ENCODE results near the gene CCNL1. TPM values are rescaled to one million over a fixed set of nuclear protein-coding genes. Genes with fewer than 3 reads are reported as not detected.

CCNL1 gene
- total and polyA plus RNA-seq, 2 of the 4 experiments (the other 2 are of a cell fraction): 60.9 to 83.3 TPM

- Histone ChIP-seq H2AFZ (replicated peaks; ENCODE audit: low read length, poor library complexity) (no peak overlapping the region), H4K5ac (ENCODE audit: low read depth, low read length) (no peak overlapping the region), H3K14ac (replicated peaks; ENCODE audit: low read depth, low read length) (no peak overlapping the region), H3K4me2 (ENCODE audit: low read depth, low read length) (no peak overlapping the region), H2BK5ac (ENCODE audit: low read depth, low read length, poor library complexity, severe bottlenecking) (no peak overlapping the region), H2BK15ac (ENCODE audit: low read depth, low read length) (no peak overlapping the region), H3K9ac (ENCODE audit: low read depth, low read length) (no peak overlapping the region), H3K4me3 (ENCODE audit: insufficient read depth, low read depth, low read length) (no peak overlapping the region), H3K56ac (ENCODE audit: extremely low read depth, insufficient read depth, low read length) (no peak overlapping the region), H4K8ac (ENCODE audit: low read depth in 2 of 2, low read length in 2 of 2) (no peak overlapping the region), H4K91ac (ENCODE audit: insufficient read depth, low read depth, low read length) (no peak overlapping the region), H2BK120ac (ENCODE audit: low read depth, low read length) (no peak overlapping the region), H4K20me1 (ENCODE audit: insufficient read depth, low read length) (peaks cover 82% of the 10 kb centered on the region), H3K4ac (ENCODE audit: low read depth, low read length) (no peak overlapping the region), H3K23ac (ENCODE audit: low read depth, low read length) (no peak overlapping the region), H3K79me1 (ENCODE audit: low read depth in 1 of 2, low read length in 2 of 2) (peaks cover 20 to 47% of the 10 kb centered on the region in 2 experiments), H3K27me3 (ENCODE audit: control insufficient read depth, insufficient read depth, low read length) (no peaks in the 10 kb centered on the region), H3K9me3 (ENCODE audit: control insufficient read depth, insufficient read depth, low read length) (no peaks in the 10 kb centered on the region), H3K9me1 (ENCODE audit: insufficient read depth, low read length) (peaks cover 3% of the 10 kb centered on the region), H3K4me1 (ENCODE audit: control insufficient read depth, insufficient read depth, low read length) (peaks cover 6% of the 10 kb centered on the region), H2BK20ac (ENCODE audit: low read depth, low read length) (no peak overlapping the region), H3K36me3 (ENCODE audit: control insufficient read depth, insufficient read depth, low read length) (peaks cover 55% of the 10 kb centered on the region), H2AK9ac (replicated peaks; ENCODE audit: low read depth, low read length, poor library complexity) (no peak overlapping the region), H3K27ac (ENCODE audit: insufficient read depth, low read length) (no peak overlapping the region), H2AK5ac (ENCODE audit: low read depth, low read length) (no peak overlapping the region), H3K18ac (ENCODE audit: low read depth, low read length) (no peak overlapping the region)
- POLR2A ChIA-PET (ENCODE audit: unreplicated experiment): interaction anchor here (0.6 kb wide), 1 partner anchor 64 kb away, joined by 3 read pairs; no protein-coding TSS in a partner anchor
- CTCF ChIA-PET: no interaction called here
- intact Hi-C loops (cut with micrococcal nuclease): no loop called here
- ATAC-seq (ENCODE audit: low read depth) (no peak), DNase-seq (no peak)
- in situ Hi-C loops (cut with MboI; ENCODE audit: low sequenced_read_pairs): loop anchor here (25.0 kb wide), 1 partner anchor 1559 kb away; no protein-coding TSS in a partner anchor
- BruUV-seq (replicated peaks): no TSS peak
- WGBS, 2 experiments (ENCODE audit: extremely low coverage in 2 of 2, insufficient read length in 1 of 2): no CpG with 5 or more reads among the region's 1 CpG
- dilution Hi-C loops (cut with HindIII; ENCODE audit: low sequenced_read_pairs, unreplicated experiment): no loop called here
- TF ChIP-seq RFX5 (IDR thresholded peaks at IDR 0.05; ENCODE audit: low read depth, low read length): no peak
- no peak for TF ChIP-seq MAFK (IDR thresholded peaks at IDR 0.05; ENCODE audit: low read depth, low read length)
- no peak for TF ChIP-seq MAZ (IDR thresholded peaks at IDR 0.05; ENCODE audit: borderline replicate concordance, low read depth, low read length)
- no peak for TF ChIP-seq BHLHE40 (IDR thresholded peaks at IDR 0.05; ENCODE audit: low read depth, low read length)
- no peak for TF ChIP-seq NFE2L2 (IDR thresholded peaks at IDR 0.05; ENCODE audit: low read depth, low read length)
- no peak for TF ChIP-seq MXI1 (IDR thresholded peaks at IDR 0.05; ENCODE audit: borderline replicate concordance, low read depth, low read length)
- TF ChIP-seq FOS (IDR thresholded peaks at IDR 0.05; ENCODE audit: low read depth, low read length): no peak
- TF ChIP-seq, protein P1, sequence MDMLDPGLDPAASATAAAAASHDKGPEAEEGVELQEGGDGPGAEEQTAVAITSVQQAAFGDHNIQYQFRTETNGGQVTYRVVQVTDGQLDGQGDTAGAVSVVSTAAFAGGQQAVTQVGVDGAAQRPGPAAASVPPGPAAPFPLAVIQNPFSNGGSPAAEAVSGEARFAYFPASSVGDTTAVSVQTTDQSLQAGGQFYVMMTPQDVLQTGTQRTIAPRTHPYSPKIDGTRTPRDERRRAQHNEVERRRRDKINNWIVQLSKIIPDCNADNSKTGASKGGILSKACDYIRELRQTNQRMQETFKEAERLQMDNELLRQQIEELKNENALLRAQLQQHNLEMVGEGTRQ (IDR thresholded peaks at IDR 0.05; ENCODE audit: low read depth, low read length): no peak
- TF ChIP-seq RCOR1 (IDR thresholded peaks at IDR 0.05; ENCODE audit: insufficient replicate concordance, low read length): no peak
- no peak for TF ChIP-seq SMC3 (IDR thresholded peaks at IDR 0.05; ENCODE audit: low read depth, low read length)
- no peak for TF ChIP-seq CEBPB (IDR thresholded peaks at IDR 0.05; ENCODE audit: low read depth, low read length)
- no peak for TF ChIP-seq POLR2A (IDR thresholded peaks at IDR 0.05; ENCODE audit: low read depth, low read length)
- TF ChIP-seq, protein P2, sequence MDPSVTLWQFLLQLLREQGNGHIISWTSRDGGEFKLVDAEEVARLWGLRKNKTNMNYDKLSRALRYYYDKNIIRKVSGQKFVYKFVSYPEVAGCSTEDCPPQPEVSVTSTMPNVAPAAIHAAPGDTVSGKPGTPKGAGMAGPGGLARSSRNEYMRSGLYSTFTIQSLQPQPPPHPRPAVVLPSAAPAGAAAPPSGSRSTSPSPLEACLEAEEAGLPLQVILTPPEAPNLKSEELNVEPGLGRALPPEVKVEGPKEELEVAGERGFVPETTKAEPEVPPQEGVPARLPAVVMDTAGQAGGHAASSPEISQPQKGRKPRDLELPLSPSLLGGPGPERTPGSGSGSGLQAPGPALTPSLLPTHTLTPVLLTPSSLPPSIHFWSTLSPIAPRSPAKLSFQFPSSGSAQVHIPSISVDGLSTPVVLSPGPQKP (IDR thresholded peaks at IDR 0.05; ENCODE audit: borderline replicate concordance, low read depth, low read length): no peak
- TF ChIP-seq, protein P3, sequence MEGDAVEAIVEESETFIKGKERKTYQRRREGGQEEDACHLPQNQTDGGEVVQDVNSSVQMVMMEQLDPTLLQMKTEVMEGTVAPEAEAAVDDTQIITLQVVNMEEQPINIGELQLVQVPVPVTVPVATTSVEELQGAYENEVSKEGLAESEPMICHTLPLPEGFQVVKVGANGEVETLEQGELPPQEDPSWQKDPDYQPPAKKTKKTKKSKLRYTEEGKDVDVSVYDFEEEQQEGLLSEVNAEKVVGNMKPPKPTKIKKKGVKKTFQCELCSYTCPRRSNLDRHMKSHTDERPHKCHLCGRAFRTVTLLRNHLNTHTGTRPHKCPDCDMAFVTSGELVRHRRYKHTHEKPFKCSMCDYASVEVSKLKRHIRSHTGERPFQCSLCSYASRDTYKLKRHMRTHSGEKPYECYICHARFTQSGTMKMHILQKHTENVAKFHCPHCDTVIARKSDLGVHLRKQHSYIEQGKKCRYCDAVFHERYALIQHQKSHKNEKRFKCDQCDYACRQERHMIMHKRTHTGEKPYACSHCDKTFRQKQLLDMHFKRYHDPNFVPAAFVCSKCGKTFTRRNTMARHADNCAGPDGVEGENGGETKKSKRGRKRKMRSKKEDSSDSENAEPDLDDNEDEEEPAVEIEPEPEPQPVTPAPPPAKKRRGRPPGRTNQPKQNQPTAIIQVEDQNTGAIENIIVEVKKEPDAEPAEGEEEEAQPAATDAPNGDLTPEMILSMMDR (conservative IDR thresholded peaks at IDR 0.05; ENCODE audit: low read depth, low read length): no peak
These were observed 7.0 kb downstream of the CCNL1 start for GRCh38 chr3:157152930-157153329.

Measured in IMR-90 (cell line).